GM18858 (cell line): ENCODE results near the gene SLC17A3.

Source experiments
- ATAC-seq: cut with Tn5 transposase; IDR thresholded peaks from one replicate; pipeline ENCODE4 v1.9.1; 2021; ENCODE audit not compliant: unreplicated experiment

Gene SLC17A3

DNA sequence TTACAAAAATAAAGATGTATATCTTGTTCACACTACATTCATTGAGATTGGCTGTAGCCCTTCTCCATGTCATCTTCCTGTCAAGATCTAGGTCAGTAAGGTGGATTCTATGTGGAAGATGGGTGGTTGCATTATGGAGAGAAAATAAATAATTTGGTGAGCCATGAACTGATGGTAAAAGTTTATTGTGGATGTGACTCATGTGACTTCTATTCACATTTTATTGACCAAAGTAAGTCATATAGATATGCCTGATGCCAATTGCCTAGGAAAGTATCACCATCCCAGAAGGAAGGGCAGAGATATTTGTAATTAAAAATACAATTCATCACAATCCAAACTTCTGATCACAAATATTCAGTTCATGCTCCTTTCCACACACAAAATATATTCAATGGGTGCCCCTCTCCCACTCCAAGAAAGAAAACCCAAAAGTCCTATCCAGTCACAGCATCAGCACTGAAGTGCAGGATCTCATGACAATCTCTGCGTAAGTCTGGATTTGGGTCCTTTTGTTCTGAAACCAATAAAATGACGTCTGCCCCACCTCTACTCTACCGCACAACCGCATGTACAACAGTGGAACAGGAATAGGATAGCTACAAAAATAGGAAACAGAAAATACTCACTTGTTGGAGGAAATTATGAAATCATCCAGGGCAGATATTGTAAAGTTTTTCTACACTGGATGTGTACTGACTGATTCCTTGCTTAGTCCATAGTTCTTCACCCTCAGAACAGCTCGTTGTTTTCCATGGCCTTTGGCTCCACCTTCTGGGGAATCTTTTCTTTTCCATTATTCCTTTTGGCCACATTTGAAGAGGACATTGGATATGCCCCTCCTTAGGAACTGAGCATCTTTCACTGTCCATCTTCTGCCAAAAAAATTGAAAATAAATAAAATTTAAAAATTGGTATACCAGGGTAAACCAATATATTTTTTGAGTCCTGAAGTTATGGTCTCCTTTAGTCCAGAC, 16.1 kb upstream of the SLC17A3 start:
- no peak for ATAC-seq

DNA sequence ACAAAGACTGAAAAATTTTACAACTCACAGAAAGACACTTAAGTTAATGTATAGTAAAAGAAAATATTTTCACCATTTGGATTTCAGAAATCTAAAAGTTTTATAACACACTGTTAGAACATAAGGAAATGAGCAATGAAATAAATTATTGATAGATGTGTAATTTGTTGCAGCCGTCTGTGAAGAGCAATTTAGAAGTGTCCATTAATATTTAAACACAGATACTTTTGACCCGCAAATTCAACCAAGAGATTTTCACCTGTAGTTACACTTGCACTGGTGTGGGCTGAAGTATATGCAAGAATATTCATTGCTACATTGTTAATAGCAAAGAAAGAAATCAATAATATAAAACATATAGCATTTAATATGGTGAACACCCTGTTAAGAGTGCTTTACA, 14.6 kb upstream of the SLC17A3 start:
- ATAC-seq = no peak

DNA sequence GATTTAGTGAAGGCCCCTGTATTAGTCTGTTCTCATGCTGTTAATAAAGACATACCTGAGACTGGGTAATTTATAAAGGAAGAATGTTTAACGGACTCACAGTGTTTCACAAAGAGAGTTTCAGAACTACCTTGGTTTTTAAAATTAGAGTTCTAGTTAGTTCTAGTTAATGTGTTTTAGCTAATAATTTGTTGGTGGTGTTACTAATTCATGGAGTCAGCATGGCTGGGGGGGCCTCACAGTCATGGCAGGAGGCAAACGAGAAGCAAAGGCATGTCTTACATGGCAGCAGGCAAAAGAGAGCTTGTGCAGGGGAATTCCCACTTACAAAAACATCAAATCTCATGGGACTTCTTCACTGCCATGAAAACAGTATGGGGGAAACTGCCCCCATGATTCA, 12.0 kb upstream of the SLC17A3 start:
- no peak for ATAC-seq

DNA sequence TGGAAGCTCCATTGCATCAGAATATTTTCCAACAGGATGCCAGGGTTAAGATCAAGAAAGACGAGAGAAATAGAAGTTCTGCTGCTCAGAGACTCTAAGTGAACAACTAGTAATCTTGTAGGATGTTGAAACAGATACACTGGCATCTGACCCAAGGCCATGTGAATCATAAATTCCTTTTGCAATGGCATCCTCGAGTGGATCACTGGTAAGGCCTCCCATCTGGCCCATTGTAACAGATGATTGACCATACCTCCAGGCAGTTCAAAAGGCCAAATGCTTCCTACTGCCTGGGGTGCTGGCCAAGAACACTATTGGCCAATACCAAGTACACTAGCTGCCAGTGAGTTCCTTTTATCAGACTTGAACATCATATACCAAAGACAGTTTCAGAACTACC, 9.9 kb upstream of the SLC17A3 start:
- ATAC-seq = no peak

DNA sequence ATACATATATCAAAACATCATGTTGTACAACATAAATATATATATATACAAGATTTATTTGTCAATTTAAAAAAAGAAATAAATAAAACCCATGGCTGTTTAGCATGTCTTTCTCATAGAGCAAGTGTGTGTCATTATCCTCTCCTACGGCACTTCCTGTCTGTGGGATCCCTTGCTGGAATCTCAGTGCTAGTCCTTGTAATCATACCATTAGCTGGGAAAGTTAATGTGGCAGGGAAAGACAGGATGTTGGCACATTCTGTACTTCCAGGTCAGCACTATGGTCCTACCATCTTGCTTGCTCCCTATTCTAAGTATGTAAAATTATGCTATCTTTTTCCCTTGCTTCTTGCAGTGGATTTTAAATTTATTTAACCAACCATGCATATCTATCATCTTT, 9.5 kb upstream of the SLC17A3 start:
- ATAC-seq = no peak

DNA sequence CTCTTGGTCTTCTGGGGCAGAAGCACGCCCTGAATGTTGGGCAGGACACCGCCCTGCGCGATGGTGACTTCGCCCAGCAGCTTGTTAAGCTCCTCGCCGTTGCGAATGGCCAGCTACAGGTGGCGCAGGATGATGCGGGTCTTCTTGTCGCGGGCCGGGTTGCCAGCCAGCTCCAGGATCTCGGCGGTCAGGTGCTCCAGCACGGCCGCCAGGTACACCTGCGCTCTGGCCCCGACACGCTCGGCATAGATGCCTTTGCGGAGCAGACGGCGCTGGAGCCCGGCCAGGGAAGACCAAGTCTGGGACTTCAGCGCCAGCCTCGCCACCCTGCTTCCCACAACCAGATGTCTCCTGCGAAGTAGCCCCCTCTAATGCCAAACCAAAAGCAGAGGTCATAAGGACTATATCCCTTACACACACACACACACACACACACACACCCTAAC, 8.0 kb upstream of the SLC17A3 start:
- ATAC-seq = no peak

DNA sequence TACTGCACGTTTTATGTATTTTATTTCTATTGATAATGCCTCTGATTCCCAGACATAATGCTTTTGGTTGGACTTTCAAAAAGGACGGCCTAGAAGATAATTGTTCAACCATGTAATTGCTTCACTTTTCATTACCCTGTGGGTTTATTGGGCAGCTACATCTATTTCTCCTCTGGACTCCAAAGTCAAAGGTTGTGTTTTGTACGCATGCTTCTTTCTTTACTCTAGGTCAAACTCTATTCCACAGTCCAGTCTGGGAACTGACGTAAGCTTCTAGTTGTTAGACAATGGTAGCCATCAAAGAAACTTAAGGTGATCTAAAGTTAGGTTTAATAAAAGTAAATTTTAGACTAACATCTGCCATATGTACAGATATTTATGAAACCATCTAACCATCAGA, 6.6 kb upstream of the SLC17A3 start:
- ATAC-seq = no peak

DNA sequence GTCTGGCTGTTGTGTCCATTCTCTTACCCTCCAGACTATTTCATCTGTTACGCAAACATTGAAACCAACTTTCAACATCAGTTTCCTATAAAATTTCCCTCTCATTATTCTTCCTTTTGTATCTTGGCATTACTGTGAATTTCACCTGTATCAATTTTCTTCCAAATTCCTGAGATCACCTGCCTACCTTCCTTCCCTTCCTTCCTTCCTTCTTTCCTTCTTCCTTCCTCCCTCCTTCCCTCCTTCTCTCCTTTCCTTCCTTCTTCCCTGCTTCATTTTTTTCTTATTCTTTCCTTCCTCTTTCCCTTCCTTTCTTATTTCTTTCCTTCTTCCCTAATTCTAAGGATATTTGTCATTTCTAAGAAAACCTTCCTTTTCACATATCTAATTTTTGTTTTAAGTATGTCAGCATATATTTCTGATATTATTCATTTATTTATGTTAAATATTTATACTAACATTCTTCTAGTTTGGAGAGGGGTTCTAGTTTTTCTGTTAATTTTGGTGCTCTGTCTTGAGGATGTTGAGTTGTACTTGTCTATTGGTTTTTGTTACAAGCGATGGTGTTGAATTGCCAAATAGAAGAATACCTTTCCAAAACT, 4.8 kb upstream of the SLC17A3 start:
- ATAC-seq = no peak

DNA sequence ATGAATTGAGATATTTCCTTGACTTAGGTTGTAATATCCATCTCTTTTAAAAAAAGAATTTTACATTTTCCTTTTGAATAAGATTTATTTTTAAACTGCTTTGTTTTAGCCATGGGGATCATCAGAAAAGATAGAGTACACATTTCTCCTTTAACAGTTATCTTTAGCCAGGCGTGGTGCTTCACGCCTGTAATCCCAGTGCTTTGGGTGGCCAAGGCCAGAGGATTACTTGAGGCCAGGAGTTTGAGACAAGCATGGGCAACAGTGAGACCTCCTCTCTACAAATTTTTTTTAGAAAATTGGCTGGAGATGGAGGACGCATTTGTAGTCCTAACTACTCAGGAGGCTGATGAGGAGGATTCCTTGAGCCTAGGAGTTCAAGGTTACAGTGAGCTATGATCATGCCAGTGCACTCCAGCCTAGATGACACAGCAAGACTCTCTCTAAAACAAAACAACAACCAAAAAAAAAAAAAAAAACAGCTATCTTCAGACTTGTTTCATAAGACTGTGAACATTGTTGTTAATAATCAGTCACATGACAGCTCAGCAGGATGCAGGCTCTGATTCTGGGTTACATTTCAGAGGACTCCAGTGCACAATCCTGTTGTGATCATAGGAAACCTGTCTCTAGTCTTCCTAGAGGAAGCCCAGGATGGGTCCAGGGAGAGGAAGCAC, 2.0 kb upstream of the SLC17A3 start:
- ATAC-seq = no peak

DNA sequence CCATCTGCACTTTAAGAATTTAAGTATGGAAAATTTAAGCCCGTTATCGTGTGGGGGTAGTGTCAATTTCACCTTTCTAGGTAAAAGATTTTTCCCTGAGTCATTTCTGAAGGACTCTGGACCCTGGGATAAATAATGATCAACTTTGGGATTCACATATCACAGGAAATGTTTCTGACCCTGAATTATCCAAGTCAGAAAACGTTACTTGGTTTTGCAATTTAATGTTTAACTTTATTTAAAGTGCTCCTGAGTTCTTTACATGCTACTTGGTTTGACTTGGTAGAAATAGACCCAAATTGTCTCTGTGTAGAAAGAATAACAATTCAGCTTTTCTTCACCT, 1.5 kb upstream of the SLC17A3 start:
- ATAC-seq = no peak

DNA sequence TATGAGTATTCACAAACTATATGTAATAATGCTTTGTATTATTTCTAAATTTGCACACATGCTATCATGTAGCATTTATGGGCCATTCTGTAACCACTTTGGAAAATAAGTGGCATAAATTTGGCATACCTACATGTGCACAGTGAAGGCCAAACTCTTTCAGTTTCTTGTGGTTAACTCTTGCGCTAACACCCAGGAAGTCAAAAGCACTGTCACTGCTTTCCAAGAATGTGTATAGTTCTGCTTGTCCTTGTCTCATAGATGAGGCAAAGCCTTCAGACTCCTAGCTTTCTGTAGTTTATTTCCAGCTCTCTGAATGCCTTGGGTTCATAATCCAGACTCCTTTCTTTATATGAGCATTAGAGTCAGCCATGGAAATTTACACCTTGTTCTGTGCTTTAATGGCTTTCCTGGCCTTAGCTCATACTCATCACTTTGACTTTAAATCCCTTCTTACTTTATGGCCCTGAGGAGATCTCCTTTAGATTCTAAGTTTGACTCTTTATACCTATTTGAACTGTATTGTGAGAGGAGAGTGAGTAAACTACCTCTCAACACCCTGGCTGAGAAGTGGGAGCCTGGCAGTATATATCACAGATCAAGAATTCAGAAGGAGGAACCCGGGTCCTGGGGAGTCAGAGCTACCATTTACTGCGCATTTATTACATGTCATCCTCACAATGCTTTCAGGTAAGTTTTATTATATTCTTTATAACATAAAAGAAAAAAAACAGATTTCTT, 949 bp upstream of the SLC17A3 start:
- ATAC-seq = no peak

DNA sequence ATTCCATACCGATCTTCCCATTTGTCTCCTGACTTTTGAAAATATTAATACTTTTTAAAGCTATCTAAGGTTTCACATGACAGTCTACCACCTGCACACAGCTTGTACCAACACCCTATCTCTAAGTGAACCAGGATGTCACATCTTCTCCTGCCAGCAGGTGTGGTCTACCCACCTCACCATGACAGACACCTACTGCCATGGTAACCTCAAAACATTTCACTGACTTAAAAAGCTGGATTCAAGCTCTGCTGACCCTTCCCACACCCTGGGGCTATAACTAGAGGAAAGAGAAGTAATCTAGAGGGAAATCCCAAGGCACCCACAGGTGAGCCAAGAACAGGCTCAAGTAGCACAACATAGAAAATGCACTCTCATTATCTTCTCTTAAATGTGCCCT, 1.2 kb downstream of the SLC17A3 start:
- ATAC-seq = no peak

DNA sequence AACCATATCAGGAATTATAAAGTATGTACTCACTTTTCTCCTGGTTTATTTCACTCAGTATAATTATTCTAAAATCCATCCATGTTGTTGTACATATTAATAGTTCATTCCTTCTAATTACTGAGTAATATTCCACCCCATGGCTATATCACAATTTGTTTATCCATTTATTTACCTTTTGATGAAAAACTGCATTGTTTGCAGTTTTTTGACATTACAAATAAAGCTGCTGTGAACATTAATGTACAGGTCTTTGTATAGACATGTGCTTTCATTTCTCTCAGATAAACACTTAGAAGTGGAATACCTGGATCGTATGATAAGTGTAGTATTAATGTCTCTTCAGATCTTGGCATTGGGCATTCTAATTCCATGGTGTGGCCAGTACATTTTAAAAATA, 4.2 kb downstream of the SLC17A3 start:
- no peak for ATAC-seq

DNA sequence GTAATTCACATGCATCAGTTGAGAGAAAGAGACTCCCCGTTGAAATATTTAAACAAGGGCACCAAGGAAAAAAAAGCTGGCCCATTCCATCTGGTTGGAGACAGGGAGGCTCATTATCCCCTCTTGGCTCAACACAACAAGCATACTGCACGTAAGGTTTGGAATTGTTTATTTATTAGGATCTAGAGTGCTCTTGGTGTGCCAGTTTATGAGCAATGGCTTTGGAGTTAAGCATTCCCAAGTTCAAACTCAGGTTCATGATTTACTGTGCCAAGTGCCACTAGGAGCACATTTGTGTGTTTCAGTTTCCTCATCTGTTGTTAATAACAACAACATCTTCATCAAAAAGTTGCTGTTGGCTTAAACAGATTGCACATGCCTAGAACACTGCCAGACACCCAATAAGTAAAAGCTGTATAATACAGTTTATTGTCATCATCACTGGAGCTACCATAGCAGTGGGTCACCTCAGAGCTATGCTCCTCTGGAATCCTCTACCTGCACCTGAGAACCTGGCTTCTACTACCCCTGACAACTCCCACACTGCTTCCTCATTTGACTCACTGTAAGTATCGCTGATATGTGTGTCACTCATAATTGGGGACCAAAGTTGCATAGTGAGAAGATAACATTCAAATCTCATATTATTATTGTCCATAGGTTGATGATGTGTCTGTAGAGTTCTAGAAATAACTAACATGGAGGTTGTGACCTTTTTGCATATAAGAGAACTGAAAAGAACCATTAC, 5.4 kb downstream of the SLC17A3 start:
- ATAC-seq = no peak

DNA sequence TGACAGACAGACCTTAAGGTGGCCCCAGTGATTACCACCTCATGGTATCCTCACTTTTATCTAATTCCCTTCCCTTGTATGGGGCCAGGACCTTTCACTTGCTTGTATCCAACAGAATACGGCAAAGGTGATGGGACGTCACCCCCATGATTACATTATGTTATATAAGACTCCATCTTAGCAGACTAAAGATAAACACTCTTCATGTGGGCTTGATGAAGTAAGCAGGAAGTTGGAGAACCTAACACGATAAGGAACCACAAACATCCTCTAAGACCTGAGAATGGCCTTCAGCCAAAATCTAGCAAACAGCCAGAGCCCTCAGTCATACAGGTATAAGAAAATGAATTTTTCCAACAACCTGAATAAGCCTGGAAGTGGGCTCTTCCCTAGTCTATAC, 8.0 kb downstream of the SLC17A3 start:
- no peak for ATAC-seq

DNA sequence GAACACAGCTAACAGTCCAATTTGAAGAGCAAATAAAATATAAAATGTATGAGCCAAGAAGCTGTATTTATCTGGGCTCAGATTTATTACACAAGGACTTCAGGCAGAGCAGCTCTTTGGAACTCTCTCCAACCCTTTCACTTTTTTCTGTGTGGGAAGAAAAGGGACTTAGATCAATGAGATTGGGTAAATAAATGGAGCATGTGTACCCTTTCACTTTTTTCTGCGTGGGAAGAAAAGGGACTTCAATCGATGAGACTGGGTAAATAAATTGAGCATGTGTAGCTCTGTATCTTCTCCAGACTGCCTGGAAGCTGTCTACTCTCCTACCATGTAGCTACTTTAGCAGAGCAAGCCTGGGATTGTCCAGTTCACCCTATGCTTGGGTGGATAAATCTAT, 10.7 kb downstream of the SLC17A3 start:
- ATAC-seq = no peak

DNA sequence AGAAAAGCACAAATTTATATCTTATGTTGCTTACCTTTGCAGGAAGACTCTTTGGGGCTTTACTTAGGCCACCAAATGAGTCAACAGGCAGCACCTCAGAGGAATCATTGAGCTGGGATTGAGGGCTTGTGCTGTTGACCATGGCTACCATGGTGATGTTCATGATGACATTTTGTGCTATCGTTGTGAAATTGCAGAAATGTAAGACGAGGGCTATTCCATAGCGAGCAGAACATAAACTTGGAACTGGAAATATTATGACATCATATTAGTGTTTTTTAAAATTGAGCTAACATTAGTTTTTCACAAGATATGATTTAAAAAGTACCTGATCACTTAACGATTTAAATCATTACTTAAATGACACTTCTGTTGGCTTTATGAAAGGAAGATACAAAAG, 11.8 kb downstream of the SLC17A3 start:
- no peak for ATAC-seq

DNA sequence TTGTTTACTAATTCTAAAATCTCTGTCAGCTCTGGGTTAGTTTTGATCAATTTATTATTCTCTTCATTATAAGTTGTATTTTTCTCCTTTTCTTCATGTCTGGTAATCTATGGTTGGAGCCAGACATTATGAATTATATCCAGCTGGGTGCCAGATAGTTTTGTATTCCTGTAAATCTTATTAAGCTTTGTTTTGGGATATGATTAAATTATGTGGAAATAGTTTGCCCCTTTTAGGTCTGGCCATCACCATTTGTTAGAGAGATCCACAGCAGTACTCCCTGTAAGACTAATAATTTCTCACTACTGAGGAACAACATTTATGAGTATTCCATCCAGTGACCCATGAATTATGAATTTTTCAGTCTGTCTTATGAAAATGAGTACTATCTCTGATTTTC, 21.3 kb downstream of the SLC17A3 start:
- no peak for ATAC-seq

DNA sequence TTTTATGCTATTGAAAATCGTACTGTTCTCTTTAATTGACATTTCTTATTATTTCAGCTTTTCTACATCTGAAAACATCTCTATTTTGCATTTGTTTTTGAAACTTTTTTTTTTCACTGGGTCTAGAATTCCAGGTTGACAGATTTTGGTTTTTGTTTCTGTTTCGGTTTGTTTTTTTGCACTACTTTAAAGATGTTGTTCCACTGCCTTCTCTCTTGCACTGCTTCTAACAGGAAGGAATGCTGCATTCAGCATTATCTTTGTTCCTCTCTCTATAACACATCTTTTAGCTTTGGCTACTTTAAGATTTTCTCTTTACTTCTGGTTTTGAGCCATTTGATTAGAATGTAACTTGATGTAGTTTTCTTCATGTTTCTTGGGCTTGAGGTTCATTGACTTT, 22.1 kb downstream of the SLC17A3 start:
- no peak for ATAC-seq

DNA sequence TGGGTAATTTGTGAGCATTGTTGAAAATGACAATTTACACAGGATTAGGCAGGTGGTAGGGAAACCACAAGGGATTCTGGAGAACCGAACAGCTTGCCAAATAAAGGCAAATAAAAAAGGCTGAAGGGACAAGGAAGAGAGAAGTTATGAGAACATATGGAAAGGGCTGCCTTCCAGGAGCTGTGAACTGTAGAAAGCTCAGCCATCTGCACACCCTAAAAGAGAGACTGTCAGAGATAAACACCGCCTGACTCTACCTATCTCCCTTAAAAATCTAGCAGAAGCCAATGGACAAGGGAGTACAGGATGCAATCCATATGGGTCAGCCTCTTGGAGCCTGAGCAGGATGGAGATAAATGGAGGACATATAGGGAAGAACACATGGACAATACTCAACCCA, 29.5 kb downstream of the SLC17A3 start:
- ATAC-seq = no peak

DNA sequence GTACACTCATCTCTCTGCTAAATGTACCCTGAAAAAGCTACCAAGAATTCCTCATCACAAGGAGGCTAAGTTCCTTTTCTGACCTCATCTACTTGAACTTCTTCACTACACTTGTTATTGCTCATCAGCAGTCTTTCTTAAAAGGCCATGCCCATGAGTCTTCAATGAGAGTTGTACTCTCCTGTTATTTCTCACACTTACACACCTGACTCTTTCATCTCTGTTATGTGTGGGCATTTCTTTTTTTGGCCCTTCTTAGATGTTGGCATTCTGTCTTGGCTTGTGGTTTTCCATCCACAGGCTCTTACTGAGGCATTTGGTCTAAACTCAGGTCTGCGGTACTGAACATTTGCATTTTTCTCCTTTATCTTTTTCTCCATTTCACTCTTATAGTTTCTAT, 31.5 kb downstream of the SLC17A3 start:
- no peak for ATAC-seq
